ENCODE measurements around the gene SLMAP.

SLMAP gene

DNA sequence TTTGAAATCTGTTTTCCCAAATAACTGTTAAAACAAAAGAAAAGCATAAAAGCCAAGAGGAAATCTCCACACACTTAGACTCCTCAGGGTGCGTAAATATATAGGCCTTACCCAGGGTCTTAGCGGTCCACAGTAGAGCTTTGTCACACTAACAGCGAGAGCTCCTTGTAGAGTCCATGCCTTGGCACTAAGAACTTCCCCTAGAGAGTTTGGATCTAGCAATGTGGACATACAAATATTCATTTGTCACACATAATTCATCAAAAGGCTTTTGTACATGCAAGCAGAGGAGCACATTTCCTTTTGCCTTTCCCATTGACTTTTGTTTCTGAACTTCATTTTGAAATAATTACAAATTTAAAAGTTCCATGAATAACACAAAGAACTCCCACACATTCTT, 11.0 kb upstream of the SLMAP start:
- TF ChIP-seq, protein P1, sequence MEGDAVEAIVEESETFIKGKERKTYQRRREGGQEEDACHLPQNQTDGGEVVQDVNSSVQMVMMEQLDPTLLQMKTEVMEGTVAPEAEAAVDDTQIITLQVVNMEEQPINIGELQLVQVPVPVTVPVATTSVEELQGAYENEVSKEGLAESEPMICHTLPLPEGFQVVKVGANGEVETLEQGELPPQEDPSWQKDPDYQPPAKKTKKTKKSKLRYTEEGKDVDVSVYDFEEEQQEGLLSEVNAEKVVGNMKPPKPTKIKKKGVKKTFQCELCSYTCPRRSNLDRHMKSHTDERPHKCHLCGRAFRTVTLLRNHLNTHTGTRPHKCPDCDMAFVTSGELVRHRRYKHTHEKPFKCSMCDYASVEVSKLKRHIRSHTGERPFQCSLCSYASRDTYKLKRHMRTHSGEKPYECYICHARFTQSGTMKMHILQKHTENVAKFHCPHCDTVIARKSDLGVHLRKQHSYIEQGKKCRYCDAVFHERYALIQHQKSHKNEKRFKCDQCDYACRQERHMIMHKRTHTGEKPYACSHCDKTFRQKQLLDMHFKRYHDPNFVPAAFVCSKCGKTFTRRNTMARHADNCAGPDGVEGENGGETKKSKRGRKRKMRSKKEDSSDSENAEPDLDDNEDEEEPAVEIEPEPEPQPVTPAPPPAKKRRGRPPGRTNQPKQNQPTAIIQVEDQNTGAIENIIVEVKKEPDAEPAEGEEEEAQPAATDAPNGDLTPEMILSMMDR (IDR thresholded peaks at IDR 0.05; ENCODE audit: extremely low read depth, insufficient read depth, missing control alignments) = no peak
- in situ Hi-C loops (cut with MboI; ENCODE audit: low pct_unique_long_range_greater_than_20kb, low sequenced_read_pairs, unreplicated experiment) = no loop called here
- DNase-seq (ENCODE audit: low spot score) = no peak

DNA sequence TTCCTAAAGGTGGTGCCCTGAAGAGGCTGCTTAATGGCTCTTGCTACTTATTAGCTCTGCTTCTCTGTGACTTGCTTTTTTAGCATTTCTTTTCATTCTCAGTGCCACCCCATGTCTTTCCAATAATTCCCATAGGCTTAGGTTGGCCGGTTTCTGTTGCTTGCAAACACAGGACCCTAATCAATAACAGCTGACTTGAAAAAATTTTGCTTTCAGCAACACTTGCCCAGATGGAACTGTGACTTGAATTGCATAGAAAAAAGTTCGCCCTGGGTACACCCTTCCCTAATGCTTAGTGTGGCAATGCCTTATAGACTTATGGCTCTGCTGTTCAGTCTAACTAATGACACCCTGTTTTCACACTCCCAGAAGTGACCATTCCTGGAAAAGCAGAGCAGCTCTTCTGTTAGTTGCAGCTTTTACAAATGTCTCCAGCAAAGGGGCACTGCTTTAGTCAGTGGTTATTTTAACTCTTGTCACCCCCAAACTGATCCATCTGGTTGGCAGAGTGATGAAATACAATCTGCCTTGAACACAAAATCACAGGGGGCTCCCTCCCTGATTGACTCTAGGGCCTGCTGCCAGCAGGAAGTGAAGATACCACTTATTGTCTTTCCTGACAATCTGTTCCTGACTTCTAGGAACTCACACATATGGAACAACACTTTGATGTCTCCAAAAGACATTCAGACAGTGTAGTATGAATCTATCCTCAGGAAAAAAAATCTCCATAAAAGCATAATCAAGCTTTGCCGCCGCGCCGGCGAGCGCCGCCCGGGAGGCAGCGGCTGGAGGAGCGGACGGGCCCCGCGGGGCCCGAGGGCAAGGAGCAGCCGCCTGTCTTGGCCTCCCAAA, 9.7 kb upstream of the SLMAP start:
- TF ChIP-seq, protein P1 (IDR thresholded peaks at IDR 0.05; ENCODE audit: extremely low read depth, insufficient read depth, missing control alignments) = no peak

DNA sequence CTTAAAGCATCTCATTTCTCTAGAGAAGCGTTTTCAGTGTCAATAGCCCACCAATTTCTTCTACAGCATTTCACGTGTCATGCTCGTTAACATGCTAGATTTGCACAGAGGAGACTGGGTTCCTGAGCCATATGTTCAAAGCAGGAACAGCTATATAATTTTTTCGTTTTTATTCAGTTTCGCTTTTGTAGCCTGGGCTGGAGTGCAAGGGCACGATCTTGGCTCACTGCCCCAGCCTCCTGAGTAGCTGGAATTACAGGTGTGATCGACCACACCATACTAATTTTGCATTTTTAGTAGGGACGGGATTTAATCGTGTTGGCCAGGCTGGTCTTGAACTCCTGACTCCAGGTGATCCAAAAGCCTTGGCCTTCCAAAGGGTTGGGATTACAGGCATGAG, 6.6 kb upstream of the SLMAP start:
- in situ Hi-C loops (cut with MboI; ENCODE audit: low pct_unique_long_range_greater_than_20kb, low sequenced_read_pairs, unreplicated experiment) = no loop called here
- TF ChIP-seq, protein P1 (IDR thresholded peaks at IDR 0.05; ENCODE audit: extremely low read depth, insufficient read depth, missing control alignments) = no peak
- no peak for DNase-seq (ENCODE audit: low spot score)

More for the DNA sequence above, 9.7 kb upstream of the SLMAP start:
- in situ Hi-C loops (cut with MboI; ENCODE audit: low pct_unique_long_range_greater_than_20kb, low sequenced_read_pairs, unreplicated experiment) = no loop called here
- no peak for DNase-seq (ENCODE audit: low spot score)

DNA sequence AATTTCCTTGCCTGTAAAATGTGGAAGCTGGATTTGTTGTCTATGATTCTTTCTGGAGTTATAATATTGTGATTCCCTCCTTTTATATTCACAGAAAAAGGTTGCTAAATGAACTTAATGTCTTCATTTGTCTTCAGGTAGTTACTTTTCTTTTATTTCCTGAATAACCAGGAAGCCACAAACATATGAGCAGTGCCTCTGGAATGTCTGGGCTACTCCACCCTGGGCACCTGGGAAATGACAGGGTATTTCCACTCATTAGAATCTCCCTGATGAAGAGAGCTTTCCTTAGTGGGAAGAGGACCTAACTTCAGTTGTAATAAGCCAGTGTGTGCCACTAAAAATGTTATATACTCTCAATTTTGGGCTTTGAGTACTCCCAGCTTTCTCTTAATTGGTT, 3.8 kb upstream of the SLMAP start:
- in situ Hi-C loops (cut with MboI; ENCODE audit: low pct_unique_long_range_greater_than_20kb, low sequenced_read_pairs, unreplicated experiment) = no loop called here
- DNase-seq (ENCODE audit: low spot score) = no peak
- TF ChIP-seq, protein P1 (IDR thresholded peaks at IDR 0.05; ENCODE audit: extremely low read depth, insufficient read depth, missing control alignments) = no peak

DNA sequence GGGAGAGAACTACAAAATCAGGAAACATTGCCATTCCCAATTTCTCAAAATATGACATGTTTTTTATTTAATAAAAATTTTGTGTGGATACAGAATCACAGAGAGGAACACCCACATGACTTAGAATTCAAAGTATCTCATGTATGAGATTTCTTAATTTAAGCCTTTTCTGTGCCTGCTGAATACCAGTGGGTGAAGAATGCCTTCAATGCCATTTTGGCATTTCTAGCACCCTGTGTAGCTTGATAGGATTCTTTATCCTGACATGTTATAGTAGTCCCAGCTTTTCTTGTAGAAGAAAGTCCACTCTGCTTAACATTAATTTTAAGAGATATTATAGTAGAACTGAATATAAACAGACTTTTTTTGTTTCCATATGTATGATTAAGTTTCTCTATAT, 3.1 kb upstream of the SLMAP start:
- no peak for DNase-seq (ENCODE audit: low spot score)
- TF ChIP-seq, protein P1 (IDR thresholded peaks at IDR 0.05; ENCODE audit: extremely low read depth, insufficient read depth, missing control alignments) = no peak
- in situ Hi-C loops (cut with MboI; ENCODE audit: low pct_unique_long_range_greater_than_20kb, low sequenced_read_pairs, unreplicated experiment) = no loop called here

DNA sequence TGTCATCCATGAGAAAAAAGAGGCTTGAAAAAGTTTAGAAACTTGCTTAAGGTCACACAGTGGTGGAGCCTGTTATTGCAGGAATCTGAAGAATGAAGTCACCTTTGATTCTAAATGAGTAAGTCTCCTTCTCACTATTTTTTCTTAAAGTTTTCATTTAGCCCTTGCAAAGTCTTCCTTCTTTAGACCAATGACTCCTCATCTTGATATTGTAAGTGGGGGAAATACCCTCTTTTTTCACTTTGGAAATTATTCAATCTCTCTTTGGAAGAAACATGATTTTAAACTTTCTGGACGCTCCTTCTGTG, 787 bp upstream of the SLMAP start:
- in situ Hi-C loops (cut with MboI; ENCODE audit: low pct_unique_long_range_greater_than_20kb, low sequenced_read_pairs, unreplicated experiment) = no loop called here
- peak; percentile 54 for DNase-seq (ENCODE audit: low spot score)
- TF ChIP-seq, protein P1 (IDR thresholded peaks at IDR 0.05; ENCODE audit: extremely low read depth, insufficient read depth, missing control alignments) = no peak

Measured in GM13977 (cell line).